ENCODE measurements around the gene CHCHD3.

CHCHD3 gene

GRCh38 chr7:132800522-132800921 lies 281.4 kb downstream of the CHCHD3 start:
- DNase-seq, result no peak

GRCh38 chr7:132799081-132799413 lies 282.8 kb downstream of the CHCHD3 start:
- no peak for DNase-seq

DNA sequence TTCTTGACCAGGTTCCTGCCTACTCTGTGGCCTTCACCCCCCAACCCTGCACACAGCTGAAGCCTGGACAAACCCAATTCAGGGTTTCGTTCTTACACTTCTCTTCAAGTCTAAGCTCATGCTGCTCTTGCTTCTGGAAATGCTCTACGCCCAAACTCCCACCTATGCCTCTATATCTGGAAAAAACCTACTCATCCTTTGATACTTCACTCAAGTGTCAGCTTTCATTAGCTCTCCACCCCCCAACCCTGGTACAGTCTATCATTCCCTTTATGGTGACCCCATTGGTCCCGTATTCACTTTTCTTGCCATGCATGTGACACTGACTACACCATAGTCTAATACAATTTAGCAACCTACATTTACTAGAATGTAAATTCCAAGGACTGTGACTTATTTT lies 284.7 kb downstream of the CHCHD3 start:
- DNase-seq, result no peak

GRCh38 chr7:132793474-132793873 lies 288.4 kb downstream of the CHCHD3 start:
- no peak for DNase-seq

DNA sequence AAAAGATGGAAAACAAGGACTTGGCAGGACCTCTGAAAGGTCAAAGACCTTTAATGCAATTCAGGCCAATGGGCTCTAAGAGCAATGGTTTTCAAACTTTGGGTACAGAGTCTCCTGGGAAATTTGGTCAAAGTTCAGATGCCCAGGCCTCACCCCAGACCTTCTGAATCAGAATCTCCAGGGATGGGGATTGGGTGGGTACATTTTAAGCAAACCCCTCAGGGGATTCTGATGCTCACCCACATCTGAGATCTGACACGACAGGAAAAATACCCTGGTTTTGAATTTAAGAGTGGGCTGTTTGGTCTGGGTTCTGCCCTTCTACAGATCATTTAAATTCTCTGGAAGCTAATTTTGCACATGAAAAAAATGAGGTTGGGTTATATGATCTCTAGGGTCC lies 290.9 kb downstream of the CHCHD3 start:
- DNase-seq, result no peak

DNA sequence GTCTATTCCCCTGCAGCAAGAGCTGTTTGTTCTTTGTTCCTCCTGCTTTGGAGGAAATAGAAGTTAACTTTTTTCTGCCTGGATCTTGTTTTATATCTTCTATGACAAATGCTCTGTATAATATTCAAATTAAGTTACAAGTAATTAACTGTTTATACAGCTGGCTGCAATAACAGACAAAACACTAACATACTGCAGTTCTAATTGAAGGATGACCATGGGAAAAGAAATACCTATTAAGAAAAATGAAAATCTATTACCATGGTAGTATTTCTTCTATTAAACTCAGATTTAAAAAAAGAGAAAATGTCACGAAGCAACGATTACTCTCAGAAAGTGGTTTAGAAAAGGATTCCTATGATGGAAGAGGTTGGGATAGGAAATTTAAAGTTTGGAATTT lies 291.8 kb downstream of the CHCHD3 start:
- DNase-seq, result no peak

- DNase-seq, result no peak
Measured at GRCh38 chr7:132789281-132789680, 292.6 kb downstream of the CHCHD3 start.

DNA sequence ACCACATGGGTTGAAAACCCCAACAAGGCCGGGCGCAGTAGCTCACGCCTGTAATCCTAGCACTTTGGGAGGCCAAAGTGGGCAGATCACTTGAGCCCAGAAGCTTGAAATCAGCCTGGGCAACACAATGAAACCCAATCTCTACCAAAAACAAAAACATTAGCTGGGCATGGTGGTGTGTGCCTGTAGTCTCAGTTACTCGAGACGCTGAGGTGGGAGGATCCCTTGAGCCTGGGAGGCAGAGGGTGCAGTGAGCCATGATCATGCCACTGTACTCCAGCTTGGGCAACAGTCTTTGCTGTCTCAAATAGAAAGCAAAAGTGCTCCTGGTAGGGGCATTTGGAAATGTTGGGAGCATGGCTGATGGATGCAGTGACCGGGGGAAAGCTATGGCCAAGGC lies 296.0 kb downstream of the CHCHD3 start:
- DNase-seq, result no peak

DNA sequence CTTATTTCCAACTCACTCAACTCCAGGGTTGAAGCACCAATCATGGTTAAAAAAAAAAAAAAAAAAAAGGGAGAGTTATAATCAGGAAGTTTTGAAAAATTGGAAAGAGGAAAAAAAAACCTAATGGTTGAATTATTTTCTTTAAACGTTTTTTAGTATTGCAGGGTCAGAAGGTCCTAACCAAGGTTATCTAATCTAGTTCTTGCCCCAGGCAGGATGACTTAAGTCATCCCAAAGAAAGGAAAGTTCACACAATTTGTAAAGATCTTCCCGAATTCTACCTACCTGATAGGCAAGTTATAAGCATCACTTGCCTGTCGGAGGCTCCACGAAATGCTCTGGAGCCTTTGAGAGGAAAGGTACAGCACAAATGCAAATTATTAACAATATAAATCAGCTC lies 297.5 kb downstream of the CHCHD3 start:
- peak; percentile 15 for DNase-seq

- DNase-seq, result peak; percentile 96
Measured at GRCh38 chr7:132783824-132784223, 298.1 kb downstream of the CHCHD3 start.

- DNase-seq, result peak; percentile 78
Measured at GRCh38 chr7:132782777-132783640, 298.9 kb downstream of the CHCHD3 start.

- DNase-seq, result no peak
Measured at GRCh38 chr7:132780822-132781221, 301.1 kb downstream of the CHCHD3 start.

DNA sequence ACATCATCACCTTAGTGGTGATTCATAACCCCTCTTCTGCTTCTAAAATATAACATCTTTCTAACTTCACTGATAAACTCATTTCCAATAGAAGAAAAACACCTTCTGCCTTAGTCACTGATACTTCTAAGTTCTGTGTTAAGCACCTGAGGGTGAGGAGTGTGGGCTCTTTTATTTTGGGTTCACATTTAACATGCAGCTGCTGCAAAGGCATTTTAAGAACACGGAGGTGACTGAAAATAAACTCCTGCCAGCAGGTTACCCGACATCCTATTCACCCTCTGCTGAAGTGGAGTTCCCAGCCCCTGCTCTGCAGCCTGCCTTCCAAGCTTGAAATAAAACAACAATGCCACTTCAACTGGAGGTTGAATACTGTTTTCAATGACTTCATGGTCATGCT lies 302.7 kb downstream of the CHCHD3 start:
- DNase-seq, result no peak

- DNase-seq, result no peak
Measured at GRCh38 chr7:132778761-132779160, 303.1 kb downstream of the CHCHD3 start.

- no peak for DNase-seq
Measured at GRCh38 chr7:132777956-132778355, 303.9 kb downstream of the CHCHD3 start.

- DNase-seq, result no peak
Measured at GRCh38 chr7:132777414-132777813, 304.5 kb downstream of the CHCHD3 start.

- no peak for DNase-seq
Measured at GRCh38 chr7:132776048-132776620, 305.8 kb downstream of the CHCHD3 start.

GRCh38 chr7:132773527-132773956 lies 308.3 kb downstream of the CHCHD3 start:
- peak; percentile 76 for DNase-seq

- DNase-seq, result no peak
Measured at GRCh38 chr7:132771301-132771730, 310.6 kb downstream of the CHCHD3 start.

DNA sequence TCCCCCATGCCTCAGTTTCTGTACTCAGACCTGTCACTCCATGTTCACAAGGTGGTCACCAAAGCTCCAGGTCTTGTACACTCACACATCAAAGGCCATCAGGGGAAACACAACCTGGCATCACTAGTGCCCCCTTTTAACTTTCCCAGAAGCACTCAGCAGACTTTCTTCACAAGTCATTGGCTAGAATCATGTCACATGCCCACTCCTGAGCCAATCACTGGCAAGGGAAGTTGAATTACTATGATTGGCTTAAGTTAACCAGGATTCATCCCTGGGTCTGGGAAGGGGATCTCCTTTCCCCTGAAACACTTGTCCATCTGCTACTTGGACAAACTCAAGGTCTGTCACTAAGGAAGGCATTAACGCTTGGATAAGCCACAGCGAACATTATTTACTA lies 311.8 kb downstream of the CHCHD3 start:
- DNase-seq, result no peak

DNA sequence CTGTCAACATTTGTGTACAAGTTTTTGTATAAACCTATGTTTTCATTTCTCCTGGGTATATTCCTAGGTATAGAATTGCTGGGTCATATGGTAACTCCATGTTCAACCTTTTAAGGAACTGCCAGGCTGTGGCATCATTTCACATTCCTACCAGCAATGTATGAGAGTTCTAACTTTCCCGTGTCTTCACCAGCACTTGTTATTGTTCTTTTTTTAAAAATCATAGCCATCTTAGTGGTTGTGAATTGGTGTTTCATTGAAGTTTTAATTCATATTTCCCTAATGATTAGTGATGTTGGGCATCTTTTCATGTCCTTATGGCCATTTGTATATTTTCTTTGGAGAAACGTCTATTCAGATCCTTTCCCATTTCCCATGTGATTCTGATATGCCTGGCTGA lies 312.6 kb downstream of the CHCHD3 start:
- no peak for DNase-seq

DNA sequence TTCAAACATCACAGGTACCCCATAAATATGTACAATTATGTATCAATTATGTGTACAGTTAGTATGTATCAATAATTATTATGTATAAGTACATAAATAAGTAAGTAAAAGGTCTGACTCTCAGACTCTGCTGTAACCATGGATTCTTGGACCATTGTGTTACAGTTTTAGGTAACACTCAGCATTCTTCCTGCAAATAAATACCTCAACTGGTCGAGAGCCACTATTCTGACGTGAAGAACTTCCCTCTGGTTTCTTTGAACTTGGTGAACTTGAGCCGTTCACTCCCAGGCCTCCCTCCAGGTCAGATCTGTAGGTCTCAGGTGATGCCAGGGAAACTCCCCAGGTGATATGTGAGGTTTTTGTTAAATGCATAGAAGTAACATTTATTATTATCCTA lies 313.8 kb downstream of the CHCHD3 start:
- DNase-seq, result no peak

DNA sequence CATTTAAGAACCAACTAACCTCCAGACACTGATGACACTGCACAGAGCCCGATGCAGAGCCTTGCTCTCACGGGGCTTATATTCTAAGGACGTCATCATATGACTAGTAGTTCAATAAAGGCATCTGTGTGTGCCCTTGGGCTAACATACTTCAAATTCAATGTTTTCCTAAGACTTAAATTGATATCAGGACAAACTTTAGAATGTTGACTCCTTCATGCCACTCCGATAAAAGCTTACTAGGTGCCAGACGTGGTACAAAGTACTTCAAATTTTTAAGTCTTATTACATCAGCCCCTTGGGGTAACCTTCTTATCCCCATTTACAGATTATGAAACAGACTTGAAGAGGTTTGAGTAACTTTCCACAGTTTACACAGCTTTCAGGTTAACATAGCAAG lies 314.5 kb downstream of the CHCHD3 start:
- DNase-seq, result no peak

GRCh38 chr7:132766660-132767059 lies 315.2 kb downstream of the CHCHD3 start:
- no peak for DNase-seq

DNA sequence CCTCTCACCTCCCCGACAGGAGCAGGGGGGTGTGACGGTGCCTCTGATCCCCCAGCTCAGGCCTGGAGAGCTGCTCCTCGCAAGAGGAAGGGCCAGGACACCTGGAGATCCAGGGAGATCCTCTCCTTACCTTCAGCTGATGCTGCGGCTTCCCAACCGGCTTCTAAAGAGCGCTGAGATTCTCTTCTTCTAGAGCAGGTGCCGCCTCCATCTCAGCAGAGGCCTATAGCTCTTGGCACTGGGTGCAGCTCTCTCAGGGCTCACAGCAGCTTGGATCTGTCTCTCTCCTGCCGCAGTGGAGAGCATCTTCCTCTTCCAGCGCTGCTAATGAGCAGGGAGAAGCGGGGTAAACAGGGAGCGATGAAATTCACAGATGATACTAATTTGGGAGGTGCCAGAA lies 316.0 kb downstream of the CHCHD3 start:
- DNase-seq, result no peak

Data from EL (cell line).